Measurements from ENCODE around the gene DSP.

Gene DSP

GRCh38 chr6:7541175-7542064 is at the start of gene DSP:
TSS of gene DSP (plus strand) at chr6:7541671. CDS start at chr6:7541916, 245 bp downstream.
- peak; percentile 27 to 54 (median 29) for DNase-seq

GRCh38 chr6:7493866-7494265 is 47.6 kb upstream of the DSP start:
- no peak for DNase-seq

GRCh38 chr6:7494638-7495037 is 46.8 kb upstream of the DSP start:
- no peak for DNase-seq

GRCh38 chr6:7496266-7496875 is 45.1 kb upstream of the DSP start:
- no peak for DNase-seq

- no peak for DNase-seq
These were observed 40.7 kb upstream of the DSP start for GRCh38 chr6:7500752-7501282.

- no peak for DNase-seq
These were observed 38.7 kb upstream of the DSP start for GRCh38 chr6:7502743-7503142.

GRCh38 chr6:7504041-7504440 is 37.4 kb upstream of the DSP start:
- no peak for DNase-seq

GRCh38 chr6:7505189-7505699 is 36.2 kb upstream of the DSP start:
- peak; percentile 70 to 77 (median 72) for DNase-seq

GRCh38 chr6:7507600-7507999 is 33.9 kb upstream of the DSP start:
- DNase-seq, result no peak

- no peak for DNase-seq
These were observed 29.2 kb upstream of the DSP start for GRCh38 chr6:7512320-7512719.

- DNase-seq, result no peak
These were observed 27.9 kb upstream of the DSP start for GRCh38 chr6:7513529-7513928.

- DNase-seq, result no peak
These were observed 26.1 kb upstream of the DSP start for GRCh38 chr6:7515363-7515762.

GRCh38 chr6:7518877-7519276 is 22.6 kb upstream of the DSP start:
- no peak for DNase-seq

- DNase-seq, result no peak
These were observed 18.6 kb upstream of the DSP start for GRCh38 chr6:7522873-7523272.

GRCh38 chr6:7523922-7524321 is 17.5 kb upstream of the DSP start:
- DNase-seq, result no peak

GRCh38 chr6:7526755-7527154 is 14.7 kb upstream of the DSP start:
- no peak for DNase-seq

GRCh38 chr6:7528565-7528964 is 12.9 kb upstream of the DSP start:
- DNase-seq, result no peak

GRCh38 chr6:7529141-7529540 is 12.3 kb upstream of the DSP start:
- no peak for DNase-seq

GRCh38 chr6:7532232-7532631 is 9.2 kb upstream of the DSP start:
- no peak for DNase-seq

GRCh38 chr6:7532821-7533220 is 8.7 kb upstream of the DSP start:
- no peak for DNase-seq

- DNase-seq, result no peak
These were observed 7.3 kb upstream of the DSP start for GRCh38 chr6:7534192-7534591.

GRCh38 chr6:7535498-7535897 is 6.0 kb upstream of the DSP start:
- no peak for DNase-seq

- DNase-seq, result no peak
These were observed 3.8 kb upstream of the DSP start for GRCh38 chr6:7537565-7538174.

- no peak for DNase-seq
These were observed 3.0 kb upstream of the DSP start for GRCh38 chr6:7538484-7538883.

Measured in suppressor macrophage treated with lipopolysaccharide for 1 hour (primary cell).